HG03039 (cell line): ENCODE data around the gene SPDYE4.

Experiments used
- ATAC-seq: cut with Tn5 transposase; IDR thresholded peaks from one replicate; pipeline ENCODE4 v1.9.1; 2021; ENCODE audit warnings: mild to moderate bottlenecking, moderate library complexity; ENCODE audit not compliant: unreplicated experiment

The SPDYE4 gene

DNA sequence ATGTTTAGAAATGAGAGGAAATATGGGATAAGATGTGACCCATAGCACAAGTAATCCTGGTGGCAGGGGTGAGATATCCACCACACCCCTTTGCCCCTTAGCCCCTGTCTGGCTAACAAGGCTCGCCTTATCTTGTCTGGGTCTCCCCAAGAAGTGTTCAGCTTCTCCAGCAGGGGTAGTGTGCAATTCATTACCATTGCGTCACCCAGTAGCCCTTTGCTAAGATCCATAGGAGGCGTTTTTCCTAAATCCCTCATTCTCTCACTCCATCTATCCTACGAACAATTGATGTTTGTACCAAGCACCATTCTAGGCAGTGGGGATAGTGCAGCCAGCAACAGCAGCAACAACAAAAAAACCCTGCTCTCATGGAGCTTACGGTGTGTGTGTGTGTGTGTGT lies 44.5 kb downstream of the SPDYE4 start:
- no peak for ATAC-seq

DNA sequence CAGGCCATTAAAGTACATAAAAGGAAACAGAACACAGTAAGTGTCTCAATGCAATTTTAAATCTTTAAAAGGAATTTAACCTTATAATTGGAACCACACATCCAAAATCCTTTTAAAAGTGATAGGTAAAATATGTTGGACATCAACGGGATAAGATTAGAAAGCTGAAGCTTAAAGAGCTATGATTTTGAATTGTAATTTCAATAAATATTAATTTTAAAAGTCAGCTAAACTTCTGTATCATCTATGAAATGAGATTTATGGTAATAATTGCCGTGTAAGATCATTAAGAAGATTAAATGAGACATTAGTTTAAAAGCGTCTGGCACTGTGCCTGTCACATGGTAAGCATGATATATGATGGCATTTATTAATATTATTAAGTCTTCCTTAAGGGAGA lies 45.0 kb downstream of the SPDYE4 start:
- no peak for ATAC-seq

DNA sequence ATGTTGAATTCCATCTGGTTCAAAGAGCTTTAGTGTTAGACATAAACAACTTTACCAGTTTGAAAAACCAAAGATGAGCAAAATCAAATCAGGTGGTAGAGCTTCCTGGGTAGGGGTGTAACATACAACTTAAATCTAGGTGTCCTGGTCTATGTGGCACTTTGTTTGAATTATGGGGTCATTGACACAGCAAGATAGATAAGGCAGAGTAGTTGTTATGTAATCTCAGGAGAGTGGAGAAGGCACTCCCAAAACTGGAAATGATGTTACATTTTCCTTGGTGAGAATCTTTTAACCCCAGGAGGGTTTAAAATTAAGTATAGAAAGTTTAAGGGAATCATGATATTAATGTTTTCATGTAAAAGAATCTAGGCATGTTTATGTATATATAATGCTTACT lies 45.6 kb downstream of the SPDYE4 start:
- no peak for ATAC-seq

DNA sequence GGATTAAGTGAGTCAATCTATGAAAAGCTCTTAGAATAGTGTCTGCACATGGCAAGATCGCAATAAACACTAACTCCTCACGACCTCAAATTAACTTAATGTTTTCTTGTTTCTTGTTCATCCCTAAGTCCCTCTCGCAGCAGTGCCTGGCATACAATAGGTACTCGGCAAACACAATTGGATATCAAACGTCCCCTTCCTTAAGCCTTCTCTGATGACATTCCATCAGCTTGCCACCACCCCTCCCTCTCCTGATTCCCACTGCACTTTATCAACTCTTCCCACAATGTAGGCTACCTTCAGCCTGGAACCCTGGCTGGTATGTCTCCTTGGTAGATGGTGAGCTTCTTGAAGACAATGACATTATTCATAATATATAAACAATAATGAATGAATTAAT lies 47.1 kb downstream of the SPDYE4 start:
- ATAC-seq = no peak

DNA sequence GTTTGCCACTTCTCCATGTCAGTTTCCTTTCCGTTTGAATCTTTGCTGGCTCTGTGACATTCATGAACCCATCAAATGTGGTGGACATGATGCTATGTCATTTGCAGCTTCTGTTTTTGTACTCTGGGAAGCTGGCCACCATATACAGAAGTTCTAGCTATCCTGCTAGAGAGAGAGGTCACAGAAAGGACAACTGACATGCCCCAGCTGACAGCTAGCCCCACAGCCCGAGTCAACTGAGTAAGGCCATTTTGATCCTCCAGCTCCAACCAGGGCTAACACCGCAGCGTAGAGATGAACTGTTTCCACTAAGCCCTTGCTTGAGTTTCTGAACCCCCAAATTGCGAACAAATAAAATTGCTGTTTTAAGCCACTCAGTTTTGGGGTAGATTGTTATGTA lies 47.5 kb downstream of the SPDYE4 start:
- no peak for ATAC-seq

DNA sequence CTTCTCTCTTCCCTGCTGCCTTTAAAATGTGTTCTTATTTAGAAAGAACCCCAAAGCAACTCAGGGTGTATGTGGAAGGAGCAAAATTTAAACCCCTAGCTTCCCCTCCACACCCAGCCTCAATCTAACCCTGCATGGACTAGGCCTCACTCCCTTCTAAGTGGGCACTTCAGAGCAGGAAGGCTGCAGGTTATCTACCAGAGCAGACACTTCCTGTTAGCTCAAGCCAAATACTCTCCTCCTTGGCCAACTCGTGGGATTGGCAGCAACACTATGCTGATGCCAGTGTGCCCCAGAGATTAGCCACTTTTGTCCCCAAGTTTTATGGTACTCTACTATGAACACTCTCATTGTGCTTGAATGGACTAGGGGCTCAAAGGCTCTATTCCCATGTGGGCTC lies 49.3 kb downstream of the SPDYE4 start:
- no peak for ATAC-seq

DNA sequence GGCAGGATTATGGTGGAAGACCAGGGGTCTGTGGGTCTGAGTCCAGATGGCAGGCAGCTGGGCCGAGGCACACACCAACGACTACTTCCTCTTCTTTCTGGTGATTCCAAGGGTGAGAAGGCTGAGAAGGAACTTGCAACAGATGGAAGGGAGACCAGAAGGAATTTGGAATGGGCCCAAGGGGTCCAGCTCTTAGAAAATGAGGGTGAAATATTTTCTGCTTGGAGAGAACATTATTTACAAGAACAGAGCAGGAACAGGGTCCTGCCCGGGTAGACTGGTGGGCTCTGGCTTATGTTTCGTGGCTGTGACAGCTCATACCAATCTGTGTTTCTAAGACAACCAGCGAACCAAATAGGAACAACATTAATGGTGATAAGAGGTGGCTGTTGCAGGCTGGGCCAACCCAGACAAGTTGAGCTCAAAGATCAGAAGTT lies 50.3 kb downstream of the SPDYE4 start:
- no peak for ATAC-seq

DNA sequence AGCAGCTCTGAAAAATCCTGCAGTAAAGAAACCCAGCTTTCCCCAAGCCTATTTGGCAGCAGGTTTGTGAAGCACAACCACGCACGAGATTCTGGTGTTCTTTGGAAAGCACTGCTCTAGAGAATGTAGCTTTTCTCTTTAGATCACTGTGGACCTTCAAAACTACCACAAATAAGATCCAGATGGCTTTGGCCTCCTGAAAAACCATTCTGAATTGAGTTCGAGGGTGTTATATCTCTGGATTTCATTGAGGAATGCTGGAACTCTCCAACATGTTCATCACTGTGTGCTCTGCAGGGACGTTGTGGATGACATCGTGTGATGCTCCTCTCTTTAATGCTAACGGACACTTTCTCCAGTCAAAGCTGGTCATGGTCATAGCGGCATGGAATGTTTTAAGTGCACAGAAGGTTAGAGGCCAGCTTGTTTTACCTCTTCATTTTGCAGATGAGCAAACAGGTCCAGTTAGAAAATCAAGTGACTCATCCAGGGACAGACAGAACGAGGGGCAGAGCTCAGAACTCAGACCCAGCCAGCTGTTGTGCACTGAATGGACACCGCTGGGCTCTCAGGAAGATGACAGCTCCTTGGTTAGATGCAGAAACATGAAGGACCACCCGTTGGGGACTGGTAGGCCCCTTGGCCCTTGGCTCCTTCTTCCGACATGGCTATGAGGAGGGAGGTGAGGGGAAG lies 50.9 kb downstream of the SPDYE4 start:
- ATAC-seq = no peak

DNA sequence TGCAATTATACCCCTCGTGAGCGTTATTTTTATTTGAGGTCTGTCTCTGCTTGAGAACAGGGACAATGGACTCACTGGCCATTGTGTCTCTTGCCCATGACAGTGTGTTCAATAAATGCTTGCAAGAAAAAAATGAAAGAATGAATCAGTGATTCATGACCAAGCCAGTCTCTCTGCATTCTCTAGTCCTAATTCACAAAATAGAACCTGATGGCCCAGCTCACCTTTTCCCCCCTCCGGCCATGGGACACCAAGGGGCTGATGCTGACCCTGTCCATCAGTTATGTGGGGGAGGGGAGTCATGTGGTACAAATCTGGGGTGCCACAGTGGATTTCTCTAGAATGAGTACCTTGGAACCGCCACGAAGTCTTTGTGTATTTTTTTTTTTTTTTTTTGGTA lies 51.9 kb downstream of the SPDYE4 start:
- no peak for ATAC-seq

DNA sequence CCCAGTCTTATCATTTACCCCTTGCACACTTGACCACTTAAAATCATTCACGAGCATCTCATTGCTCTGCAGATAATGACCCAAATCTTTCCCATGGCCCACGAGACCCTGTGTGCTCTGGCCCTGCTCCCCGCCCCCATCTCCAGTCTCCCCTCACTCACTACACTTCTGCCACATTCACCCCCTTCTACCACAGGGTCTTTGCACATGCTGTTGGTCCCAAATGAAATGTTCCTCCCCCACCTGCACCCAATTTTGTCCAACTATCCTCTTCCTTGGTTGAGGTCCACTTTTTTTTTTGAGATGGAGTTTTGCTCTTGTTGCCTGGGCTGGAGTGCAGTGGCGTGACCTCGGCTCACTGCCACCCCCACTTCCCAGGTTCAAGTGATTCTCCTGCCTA lies 52.9 kb downstream of the SPDYE4 start:
- no peak for ATAC-seq

DNA sequence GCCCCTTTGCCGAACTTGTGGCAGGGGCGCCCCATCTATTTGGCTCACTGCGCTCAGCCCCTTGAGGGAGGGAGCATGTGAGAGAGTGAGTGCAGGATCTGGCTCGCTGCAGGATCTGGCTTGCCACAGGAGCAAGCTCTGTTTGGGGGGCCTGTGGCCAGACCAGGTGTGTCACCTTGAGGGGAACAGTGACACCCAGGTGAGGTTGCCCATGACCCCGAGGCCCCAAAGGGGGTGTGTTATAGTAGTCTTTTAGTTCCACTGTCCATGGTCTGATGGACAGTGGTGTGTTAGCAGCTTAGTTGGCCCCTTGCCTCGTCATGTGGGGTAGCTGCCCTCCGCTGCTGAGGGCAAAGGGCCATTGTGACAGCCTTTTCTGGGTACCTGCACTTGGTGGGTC lies 55.3 kb downstream of the SPDYE4 start:
- ATAC-seq = no peak

DNA sequence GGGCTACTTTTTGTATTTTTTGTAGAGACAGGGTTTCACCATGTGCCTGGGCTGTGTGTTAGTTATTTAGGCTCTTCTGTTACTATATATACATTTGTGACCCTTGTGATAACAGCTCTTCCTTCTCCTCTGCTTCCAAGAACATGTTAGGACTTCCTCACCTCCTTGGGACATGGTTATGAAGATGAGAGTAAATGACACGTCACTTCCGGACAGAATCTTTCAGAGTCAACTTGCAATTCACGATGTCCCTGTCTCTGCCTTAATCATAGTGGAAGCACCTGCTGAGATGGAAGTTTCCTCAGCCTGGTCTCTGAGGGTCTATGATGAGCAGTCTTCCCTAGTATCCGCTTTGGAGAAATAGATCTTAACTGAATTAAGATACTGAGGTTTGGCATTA lies 56.6 kb downstream of the SPDYE4 start:
- ATAC-seq = no peak

DNA sequence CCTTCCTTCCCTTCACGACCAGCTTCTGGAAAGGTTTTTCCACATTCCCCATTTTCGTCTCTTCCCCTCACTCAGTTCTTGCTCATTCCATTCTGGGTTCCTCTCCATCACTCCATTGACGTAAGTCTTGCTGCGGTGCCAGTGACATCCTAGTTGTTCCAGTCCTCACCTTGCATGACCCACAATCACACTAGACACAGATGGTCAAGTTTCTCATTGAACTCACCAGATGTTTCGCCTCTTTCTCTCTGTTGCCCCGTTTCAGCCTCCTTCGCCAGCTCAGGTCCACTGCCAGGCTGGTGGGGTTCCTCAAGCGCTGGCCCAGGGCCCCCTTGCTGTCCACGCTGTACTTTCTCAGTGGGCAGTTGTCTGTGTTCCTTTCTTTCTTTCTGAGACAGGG lies 57.1 kb downstream of the SPDYE4 start:
- ATAC-seq = no peak
